HT1080 (cell line): ENCODE results near the gene NEDD9. TPM values are rescaled to one million over a fixed set of nuclear protein-coding genes. Genes with fewer than 3 reads are reported as not detected.

Source experiments
- DNase-seq: peaks from one replicate; pipeline ENCODE4 v3.0.0-alpha.2; 2015; ENCODE audit warnings: low read depth
- total RNA-seq: library from RNA; depleted of rRNA; stranded (reverse); fragments of >200 nt; shearing (Covaris generic); gene quantifications from 2 replicates; pipeline ENCODE4 v1.2.3, GENCODE V29; 2014

NEDD9 gene
- total RNA-seq, 1 experiment from 2014 or later = 0.39 TPM

DNA sequence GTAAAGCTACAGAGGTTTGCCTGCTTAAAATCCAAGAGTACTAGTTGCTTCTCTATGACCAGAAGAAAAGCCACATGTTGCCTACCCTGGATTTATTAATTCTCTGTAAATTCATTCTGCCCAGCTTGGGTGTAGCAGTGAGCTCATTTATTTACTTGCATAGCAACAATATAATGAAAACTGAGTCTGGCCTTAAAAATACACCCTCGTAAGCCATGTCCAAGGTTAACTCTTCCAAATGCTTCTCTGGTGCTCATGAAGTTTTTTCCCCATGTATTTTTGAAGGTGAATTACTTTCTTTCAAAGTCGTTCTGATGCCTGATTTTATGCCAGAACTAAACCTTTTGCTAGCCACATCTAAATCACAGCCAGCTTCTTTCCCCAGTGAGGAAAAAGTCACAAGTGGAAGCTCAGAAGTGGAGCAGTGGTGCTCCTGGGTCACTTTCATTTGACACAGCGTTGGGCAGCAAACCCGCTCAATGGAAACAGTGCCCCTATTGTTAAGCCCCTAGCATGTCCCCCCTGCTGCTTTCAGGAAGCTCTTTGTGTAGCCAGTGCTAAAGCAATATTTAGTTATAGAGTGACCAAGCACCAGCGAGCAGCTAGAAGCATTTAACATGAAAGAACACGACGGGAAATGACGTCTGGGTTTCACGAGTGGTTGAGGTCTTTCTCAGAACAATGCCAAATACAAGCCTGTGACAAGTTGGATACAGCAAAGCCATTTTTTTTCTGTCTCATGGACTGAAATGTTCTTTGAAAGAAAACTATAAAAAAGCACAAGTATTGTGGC is 29.8 kb downstream of the NEDD9 start:
- no peak for DNase-seq

DNA sequence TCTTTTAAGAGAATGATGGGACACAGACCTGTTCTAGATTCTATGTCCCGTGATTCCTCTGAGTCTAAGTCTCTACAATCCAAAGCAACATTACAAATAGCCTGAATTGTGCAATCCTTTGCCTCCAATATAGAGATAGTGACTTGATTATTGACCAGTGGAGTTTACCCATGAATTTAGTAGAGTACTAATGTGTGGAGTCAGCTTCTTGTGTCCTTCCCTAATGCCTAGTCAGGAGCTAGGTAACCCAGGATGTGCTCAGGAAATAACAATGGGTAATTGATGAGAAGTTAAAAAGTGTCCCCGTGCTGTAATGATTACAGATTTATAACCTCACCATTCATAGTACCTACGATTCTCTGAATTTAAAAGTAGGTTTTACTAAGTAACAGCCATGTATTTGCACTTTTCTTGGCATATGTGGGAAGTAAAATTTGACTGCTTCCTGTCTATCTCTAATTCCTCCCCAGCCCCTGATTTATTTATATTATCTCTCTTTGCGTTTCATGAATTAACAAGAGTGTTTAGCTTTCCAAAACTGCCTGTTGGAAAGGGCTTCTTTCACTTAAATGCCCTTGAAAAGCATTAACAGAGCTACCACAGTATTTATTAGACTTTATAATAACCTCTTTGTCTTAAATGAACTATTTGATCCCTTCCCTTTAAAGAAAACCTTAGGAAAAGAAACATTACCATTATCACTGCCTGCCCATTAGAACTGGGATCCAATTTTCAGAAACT is 30.5 kb downstream of the NEDD9 start:
- DNase-seq = no peak

DNA sequence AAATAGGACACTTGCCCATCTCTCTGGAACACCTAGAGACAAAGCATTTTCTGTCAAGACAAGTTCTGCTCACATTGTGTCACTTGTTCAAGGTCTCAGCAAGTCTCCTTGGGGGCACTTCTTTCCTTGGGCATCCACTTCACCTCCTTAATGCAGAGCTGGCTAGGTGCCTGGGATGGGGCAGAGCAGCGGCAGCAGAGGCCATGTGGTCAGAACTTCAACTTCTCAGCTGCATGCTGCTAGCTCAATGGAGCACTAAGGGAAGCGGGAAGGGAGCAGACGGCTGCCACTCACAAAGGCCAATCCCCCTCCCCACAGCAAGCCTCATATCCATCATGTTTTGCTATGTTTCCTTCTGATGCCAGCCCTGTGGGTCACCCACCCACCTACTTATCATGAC is 31.5 kb downstream of the NEDD9 start:
- DNase-seq = no peak

DNA sequence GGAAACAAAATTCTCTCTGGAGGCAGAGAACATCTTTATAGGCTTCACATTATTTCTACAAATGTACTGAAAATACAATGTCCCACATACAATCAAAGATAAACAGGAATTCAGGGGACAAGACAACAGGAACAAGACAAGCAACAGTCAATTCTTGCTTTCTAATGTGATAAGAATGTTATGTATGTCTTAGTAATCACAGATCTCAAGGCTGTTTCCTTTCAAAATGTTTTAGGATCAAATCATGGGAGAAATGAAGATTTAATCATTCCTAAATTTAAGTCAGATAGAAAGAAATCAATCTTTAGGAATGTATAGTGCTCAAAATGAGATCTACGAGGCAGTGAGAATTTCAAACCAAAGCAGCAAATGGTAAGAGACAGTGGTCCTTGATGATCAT is 32.1 kb downstream of the NEDD9 start:
- DNase-seq = no peak

DNA sequence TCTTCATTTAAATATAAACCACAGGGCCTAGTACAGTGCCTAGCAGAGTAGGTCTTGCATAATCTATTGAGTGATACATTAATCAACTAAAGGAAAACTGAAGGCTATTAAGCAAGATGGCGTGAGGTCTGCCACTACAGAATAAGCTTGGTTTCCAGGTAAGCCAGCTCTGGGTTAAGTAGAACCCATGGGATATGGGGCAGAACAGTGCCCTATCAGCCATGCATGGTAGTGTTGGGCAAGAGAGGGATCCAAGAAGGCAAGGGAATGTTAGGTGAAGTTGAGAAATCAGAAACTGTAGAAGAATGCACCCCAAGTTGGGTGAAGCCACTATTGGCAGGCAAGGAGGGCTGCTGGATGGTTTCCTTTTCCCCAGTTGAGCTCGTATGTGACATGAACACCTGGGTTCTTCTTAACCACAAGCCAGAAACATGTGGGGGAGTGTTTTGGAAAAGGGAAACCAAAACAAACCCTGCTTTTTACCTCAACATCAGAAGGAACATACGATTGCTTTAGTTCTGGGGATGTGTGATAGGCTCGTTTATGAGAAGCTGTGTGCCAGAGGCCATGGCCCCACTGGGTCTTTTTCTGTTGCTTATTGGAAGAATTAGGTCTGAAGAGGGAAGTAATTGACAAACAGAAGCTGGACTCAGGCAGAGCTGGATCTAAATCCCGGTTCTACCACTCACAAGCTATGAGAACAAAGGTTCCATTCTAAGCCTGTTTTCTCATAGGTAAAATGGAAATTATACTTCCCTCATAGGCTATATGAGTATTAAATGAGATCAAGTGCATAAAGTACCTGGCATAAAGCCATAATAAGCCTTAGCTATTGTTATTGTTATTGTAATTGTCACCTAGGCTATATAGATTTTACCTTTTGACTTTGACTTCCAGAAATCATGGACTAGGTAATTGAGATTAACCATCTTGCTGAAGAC is 33.5 kb downstream of the NEDD9 start:
- no peak for DNase-seq

DNA sequence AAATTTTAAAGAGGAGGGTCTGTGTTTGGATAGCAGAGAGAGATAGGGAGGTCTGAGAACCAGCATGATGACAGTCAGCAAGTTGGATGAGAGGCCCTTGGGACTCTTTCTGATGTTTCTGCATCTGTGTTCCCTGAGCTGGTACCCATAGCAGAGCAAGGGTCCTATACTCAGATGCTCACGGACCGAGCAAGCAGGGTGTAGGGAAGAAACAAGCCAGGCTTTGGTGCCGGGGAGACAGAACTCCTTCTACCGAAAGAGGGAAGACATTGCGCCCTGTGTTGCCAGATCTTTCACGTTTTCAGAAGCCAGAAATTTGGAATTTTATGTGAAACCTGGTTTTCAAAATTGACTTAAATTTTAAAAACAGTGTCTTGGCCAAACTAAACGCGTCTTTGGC is 34.6 kb downstream of the NEDD9 start:
- no peak for DNase-seq

DNA sequence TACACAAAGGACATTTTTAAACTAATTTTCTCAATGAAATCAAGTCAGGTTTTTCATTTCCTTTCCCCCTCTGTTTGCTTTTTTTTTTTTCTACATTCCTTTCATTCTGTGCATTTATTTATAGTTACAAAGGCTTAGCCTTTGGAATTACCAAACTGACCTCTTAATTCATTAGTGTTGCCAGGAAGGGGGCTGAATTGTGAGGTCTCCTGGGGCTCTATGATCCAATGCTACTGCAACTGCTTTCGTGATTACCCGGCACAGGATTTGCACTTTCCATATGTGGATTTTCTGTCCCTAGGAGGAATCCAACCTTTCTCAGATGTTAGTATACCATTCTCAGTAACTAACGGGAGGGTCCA is 35.3 kb downstream of the NEDD9 start:
- DNase-seq = no peak

DNA sequence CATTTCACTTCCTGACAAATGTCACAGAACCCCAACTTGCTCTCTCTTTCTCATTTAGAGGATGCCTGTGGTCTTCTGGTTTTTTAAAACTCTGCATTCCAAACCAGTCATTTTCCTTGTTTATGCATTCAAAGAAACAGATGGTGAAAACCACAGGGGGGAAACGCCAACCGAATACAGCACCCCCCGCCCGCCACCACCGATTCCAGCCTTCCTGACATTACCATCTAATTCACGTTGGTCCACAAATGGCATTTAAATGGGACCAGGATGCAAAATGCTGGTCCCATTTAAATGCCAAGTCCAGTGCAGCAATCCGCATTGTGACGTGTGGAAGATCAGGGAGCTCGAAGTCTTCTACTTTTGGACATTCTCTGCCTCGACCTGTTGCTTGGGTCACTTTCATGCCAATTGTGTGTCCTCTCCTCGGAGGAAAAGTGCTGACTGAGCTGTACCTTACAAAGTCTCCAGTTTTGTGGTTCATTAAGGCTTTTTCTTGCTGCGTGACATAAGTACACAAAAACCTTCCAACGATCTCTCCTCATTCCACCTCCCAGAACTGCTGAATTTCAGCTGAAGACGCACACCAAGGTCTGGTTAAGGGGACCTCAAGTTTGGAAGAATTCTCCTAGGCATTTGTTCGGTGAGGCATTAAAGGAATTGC is 35.8 kb downstream of the NEDD9 start:
- no peak for DNase-seq

DNA sequence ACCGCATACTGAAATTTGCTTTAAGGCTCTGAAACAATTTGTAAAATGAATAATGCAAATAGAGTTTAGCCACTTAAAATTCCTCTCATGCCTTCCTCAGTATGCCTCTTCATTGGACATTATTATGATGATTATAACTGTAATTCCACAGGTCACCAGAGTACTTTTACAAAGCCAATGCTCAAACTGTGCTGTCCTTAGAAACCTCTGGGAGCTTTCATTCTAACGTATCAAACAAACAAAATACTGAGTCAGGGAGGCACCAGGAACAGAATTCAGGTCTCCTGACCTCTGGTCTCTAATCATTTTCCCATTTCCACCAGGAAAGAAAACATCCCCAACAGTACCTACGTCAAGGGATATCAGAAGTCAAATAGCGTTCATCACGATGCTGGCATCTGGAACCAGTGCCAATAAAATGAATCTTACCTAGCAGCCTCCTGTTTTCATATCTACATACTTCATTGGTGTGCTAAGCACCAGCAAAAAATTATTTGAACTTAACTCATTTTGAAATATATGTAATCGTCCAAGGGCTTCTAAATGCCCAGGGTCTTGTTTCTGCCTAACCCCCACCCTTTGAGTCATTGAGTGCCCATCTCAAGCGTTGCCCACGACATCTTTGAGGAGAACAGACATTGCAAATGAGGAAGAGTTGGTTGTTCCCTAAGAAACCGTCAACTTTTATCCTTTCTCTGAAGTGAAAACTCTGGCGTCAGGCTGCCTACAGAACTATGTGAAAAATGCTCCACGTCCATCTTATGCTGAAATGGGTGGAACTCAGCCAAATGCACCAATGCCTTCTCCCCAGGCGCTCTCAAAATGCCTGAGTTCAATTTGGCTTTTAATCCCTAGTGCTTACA is 37.9 kb downstream of the NEDD9 start:
- DNase-seq = no peak

DNA sequence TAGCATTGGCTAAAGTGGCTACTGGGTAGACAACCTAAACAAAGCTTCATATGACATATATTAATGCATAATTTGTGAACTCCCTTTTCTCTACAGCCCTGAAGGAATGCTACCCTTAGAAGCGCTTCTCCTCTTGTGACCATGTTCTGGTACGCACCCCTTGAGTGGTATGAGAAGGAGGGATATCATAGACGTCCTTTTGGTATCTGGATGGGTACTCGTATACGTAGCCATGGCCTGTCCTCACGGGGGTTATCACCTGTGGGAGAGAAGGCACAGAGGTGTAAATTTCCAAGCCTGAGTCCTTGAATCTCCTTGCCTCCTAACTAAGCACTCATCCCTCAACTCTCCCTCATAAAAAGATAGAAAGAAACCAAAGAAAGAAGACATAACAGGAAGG is 39.0 kb downstream of the NEDD9 start:
- DNase-seq = no peak

DNA sequence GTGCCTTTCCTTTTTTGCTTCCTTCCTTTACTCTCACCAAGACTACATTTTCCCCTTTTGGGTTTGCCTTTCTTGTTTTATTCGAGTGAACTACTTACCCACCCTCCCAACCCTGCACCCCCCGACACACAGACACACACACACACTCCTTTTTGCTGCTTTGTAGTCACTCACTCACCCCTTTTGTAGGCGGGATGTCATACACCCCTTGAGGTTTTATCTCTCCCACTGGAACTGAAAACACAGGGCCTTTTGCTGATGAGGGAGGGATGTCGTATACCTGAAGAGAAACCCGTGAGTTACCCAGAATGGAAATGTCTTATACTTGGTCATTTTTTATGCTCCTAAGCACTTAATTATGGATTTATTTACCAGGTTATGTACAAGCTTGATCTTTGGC is 40.3 kb downstream of the NEDD9 start:
- DNase-seq = no peak

DNA sequence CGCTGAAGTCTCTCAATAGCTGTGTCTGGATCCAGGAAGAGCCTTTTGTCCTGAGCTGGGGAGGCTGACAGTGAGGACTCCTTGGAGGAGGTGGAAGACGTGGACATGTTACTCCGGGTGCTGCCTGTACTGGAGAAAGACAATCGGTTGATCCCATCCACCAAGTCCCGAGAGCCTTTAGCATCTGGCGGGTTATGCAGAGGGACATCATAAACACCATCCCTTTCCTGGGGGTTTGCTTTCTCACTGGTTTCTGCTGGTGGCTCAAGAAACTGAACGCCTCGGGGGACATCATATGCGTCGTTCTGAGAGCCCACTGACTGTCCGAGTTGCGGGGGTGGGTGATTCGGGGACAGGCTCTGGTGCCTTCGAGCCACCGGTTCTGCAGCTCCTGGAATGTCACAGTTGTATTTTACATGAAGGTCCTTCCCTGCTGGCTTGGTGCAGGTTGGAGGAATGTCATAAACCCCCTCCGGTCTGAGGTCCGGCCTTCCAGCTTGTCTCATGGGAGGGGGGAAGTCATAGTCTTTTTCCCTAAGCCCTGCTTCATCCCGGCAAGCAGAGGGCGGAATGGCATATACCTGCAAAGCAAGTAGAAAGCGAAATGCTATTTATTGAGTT is 41.7 kb downstream of the NEDD9 start:
- DNase-seq = no peak

DNA sequence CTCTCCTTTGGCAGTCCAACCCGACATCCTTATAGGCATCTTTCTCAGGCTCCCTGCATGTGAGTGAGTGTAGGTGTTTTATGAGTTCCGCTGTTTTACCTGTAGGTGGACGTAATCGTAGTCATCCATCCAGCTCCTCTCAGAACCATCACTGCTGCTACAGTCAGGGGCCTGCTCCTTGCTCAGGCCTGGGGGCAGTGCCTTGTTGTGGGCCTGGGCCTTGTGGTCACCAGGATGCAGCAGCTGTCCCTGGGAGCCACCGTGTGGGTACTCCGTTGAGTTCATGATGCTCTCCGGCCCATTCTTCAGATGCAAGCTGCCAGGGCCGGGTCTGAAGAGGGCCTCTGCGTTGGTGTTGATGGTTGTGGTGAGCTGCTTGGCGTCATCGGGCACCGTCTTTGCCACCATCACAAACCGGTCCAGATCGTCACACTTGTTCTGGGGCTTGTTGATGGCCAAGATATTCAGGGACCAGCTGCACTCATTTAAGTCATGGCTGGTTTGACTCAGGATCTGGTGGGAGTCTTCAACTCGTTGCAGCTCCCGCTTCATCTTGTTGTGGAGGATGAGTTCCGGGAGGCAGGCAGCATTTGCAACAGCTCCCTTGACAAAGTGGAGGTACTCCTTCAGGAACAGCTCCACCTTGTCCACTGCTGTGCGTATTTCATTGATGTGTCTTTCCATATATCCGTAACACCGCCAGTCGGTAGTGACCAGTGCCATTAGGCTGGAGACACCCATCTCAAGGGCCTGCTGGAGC is 42.4 kb downstream of the NEDD9 start:
- no peak for DNase-seq

DNA sequence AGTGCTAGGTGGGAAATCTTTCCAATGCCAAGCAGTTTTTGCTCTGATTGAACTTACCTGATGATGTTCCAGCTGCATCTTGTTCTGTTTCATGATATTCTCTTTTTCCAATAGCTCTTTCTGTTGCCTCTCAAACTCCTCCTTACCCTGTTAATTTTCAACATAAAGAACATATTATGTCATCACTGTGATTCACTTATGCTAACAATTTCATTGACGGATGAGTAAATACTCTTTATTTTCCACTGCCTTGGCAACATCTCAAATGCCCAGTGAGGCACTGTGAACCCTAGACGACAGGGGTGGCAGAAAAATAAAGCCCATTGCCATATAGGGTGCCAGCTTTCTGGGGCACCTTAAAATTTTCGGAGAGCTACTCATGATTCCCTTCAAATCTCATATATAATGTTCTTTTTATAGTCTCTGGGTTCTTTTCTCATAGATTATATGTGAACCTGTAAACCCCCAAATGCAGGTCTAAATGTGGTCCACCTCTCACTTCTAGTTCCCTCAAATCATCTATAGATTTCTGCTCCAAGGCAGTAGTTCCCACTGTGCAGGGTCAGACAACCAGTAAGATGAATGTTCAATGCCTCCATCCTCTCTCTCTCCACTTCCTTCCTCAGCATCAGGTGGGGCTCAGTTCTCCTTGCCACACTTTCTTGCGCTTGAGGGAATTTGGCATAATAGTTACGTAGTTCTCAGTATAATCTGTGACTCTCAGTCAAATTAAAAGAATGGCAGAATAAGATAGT is 44.1 kb downstream of the NEDD9 start:
- DNase-seq = no peak

DNA sequence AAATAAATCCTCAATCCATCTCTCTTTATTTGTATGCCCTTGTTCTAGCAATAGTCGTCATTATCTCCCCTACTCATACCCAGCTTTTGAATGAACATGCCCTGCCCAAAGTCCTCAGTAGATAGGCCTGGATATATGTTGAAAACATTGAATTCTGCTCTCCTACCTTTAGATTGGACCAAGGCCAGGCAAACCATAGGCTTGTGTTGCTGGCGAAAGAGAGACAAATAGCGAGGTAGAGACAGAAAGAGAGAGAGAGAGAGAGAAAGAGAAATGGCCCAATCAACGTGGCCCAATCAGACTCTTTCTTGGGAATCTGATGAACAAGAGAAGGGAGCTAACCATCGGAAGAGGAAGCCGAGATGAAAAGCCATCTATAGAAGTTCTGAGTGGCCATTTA is 45.2 kb downstream of the NEDD9 start:
- DNase-seq = no peak

DNA sequence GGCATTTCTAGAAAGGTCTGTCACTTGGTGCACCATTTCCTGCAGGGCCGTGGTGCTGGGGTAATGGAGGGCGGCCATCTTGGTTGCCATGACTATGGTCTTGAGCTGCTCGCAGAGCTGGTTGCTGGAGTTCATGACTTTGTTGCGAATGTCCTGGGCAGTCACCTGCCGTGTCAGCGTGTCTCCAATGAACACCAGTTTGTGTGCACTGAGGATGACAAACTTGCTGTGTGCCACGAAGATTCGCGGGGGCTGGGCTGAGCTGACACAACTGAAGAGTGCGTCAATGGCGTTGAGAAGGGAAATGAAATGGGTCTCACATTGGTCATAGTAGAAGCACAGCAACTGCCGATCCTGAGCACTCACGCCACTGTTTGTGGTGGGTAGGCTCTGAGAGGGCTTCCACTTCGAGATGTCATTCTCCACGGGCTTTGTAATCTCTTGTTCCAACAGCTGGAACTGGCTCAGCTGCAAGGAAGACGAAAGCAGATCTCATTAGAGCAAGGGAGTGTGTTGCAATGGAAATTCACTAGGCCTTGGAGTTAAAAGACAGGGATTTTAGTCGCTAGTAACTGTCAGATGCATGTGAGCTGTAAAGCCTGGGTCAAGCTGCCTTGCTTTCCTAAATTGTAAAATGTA is 47.1 kb downstream of the NEDD9 start:
- DNase-seq = no peak

DNA sequence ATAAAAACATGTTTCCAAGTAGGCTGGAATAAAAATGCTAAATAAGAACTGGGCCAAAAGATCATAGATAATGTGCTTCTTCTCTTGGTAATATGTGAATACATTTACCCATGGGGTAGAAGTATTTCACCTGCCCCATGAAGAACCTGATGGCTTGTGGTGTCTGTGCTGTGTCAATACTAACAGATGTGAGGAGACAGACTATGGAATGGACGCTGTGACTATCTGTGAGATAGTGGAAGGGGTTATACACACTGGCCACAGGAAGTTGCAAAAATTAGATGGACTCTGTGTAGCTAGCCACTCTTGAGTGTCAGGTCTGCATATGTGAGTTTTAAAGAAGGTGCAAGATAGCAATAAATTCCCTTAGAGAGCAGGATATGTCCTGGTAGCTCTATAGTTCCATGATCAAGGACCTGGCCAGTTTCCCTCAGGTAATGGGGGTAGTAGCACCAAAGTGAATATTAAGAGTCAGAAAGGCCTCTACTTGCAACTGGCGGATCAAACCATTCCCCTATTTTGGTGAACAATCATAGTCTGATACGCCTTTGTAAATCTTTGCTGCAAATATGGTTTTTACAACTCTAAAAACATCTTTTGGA is 48.6 kb downstream of the NEDD9 start:
- no peak for DNase-seq
